HG03025 (cell line): Measurements from ENCODE around the gene CAPN12.
"Not testable (repeated sequence)": the region's sequence is repeated elsewhere in the genome, so short reads cannot be mapped to it uniquely, and the experiment has no call there.

Experiments used
- ATAC-seq: cut with Tn5 transposase; IDR thresholded peaks from one replicate; pipeline ENCODE4 v1.9.1; 2021; ENCODE audit warnings: mild to moderate bottlenecking, moderate library complexity; ENCODE audit not compliant: unreplicated experiment, low FRiP score

Gene CAPN12, protein sequence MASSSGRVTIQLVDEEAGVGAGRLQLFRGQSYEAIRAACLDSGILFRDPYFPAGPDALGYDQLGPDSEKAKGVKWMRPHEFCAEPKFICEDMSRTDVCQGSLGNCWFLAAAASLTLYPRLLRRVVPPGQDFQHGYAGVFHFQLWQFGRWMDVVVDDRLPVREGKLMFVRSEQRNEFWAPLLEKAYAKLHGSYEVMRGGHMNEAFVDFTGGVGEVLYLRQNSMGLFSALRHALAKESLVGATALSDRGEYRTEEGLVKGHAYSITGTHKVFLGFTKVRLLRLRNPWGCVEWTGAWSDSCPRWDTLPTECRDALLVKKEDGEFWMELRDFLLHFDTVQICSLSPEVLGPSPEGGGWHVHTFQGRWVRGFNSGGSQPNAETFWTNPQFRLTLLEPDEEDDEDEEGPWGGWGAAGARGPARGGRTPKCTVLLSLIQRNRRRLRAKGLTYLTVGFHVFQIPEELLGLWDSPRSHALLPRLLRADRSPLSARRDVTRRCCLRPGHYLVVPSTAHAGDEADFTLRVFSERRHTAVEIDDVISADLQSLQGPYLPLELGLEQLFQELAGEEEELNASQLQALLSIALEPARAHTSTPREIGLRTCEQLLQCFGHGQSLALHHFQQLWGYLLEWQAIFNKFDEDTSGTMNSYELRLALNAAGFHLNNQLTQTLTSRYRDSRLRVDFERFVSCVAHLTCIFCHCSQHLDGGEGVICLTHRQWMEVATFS

GRCh38 chr19:38744298-38744681 lies at the start of gene CAPN12:
CAPN12 (minus strand) TSS chr19:38744474; CDS start chr19:38744165, 309 bp downstream.
- no peak for ATAC-seq

DNA sequence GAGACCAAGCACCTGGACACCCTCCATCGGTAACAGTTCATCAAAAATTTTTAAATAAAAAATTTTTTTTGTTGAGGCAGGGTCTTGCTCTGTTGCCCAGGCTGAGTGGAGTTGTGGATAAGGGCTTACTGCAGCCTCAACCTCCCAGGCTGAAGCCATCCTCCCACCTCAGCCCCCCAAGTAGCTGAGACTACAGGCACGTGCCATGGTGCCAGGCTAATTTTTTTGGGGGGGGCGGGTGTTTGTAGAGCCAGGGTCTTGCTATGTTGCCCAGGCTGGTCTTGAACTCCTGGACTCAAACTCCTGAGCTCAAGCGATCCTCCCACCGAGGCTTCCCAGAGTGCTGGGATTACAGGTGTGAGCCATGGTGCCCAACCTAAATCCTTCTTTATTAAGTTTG lies 49.4 kb upstream of the CAPN12 start:
- ATAC-seq, result no peak

DNA sequence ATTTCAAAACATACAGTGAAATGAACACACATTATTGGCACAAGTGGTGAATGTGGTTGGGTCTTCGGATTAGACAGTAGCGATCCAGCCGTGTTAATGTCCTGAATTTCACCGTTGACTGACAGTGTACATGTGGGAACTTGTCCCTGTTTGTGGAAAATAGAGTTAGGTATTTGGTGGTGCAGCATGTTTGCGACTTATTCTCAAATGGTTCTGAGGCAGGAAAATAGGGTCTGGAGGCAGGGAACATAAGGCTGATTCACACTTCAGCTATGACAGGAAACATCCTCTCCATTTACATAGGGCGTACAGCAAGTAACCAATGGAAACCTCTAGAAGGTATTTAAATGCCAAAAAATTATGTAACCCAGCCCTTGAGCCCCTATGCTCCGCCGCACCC lies 48.9 kb upstream of the CAPN12 start:
- ATAC-seq, result no peak

- no peak for ATAC-seq
These were observed 48.2 kb upstream of the CAPN12 start for GRCh38 chr19:38792250-38793111.

DNA sequence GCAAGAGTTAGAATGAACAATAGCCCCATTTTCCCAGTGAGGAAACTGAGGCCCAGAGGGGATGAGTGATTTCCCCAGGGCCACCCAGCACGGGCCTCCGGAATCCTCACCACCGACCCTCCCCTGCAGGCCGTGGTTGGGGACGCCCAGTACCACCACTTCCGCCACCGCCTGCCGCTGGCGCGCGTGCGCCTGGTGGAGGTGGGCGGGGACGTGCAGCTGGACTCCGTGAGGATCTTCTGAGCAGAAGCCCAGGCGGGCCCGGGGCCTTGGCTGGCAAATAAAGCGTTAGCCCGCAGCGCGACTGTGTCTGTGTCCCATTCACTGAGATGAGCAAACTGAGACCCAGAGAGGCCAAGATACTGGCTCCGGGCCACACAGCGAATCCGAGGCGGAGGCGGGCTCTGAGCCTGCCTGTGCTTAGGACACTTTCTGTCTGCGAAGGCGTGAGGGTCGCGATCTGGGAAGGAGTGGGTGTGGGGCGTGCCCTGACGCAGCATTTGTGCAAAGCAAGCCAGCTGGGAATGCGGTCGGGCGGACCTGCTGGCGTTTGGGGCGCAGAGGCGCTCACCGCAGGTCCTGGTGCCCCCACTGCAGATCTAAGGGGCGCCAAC lies 47.3 kb upstream of the CAPN12 start:
- not testable (repeated sequence) for ATAC-seq

GRCh38 chr19:38790507-38791403 lies 46.5 kb upstream of the CAPN12 start:
- not testable (repeated sequence) for ATAC-seq

- no peak for ATAC-seq
These were observed 44.4 kb upstream of the CAPN12 start, which contains the start of gene LGALS7B for GRCh38 chr19:38788478-38789243. LGALS7B (plus strand) TSS chr19:38789200; CDS start chr19:38789227, 27 bp downstream.

- no peak for ATAC-seq
These were observed 42.4 kb upstream of the CAPN12 start for GRCh38 chr19:38786572-38787265.

- not testable (repeated sequence) for ATAC-seq
These were observed 41.8 kb upstream of the CAPN12 start for GRCh38 chr19:38786061-38786460.

DNA sequence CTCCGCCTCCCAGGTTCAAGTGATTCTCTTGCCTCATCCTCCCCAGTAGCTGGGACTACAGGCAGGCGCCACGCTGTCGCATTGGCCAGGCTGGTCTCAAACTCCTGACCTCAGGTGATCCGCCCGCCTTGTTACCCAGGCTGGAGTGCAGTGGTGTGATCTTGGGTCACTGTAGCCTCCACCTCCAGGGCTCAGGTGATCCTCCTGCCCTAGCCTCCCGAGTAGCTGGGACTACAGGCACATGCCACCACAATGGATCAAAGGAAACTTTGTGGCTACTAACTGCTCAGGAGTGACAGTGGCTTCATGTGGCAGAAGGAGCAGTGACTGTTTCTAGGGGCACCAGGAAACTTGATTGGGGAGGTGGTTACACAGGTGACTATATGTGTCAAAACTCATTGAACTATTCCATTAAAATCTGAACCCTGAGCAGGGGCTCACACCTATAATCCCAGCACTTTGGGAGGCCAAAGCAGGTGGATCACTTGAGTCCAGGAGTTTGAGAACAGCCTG lies 41.0 kb upstream of the CAPN12 start:
- no peak for ATAC-seq

DNA sequence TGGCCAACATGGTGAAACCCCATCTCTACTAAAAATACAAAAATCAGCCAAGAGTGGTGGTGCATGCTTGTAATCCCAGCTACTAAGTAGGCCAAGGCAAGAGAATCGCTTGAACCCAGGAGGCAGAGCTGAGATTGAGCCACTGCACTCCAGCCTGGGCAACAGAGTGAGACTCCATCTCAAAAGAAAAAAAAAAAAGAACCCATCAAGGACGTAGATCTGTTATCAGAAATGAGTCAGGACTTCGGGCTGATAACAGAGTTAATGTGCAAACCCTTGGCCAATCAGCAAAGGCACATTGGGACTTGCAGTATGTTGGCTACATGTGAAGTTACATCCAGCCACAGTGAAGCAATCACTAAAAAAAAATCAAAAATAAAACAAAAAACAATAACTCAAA lies 40.0 kb upstream of the CAPN12 start:
- ATAC-seq, result no peak

- ATAC-seq, result not testable (repeated sequence)
These were observed 37.9 kb upstream of the CAPN12 start for GRCh38 chr19:38782212-38782611.

- ATAC-seq, result no peak
These were observed 36.8 kb upstream of the CAPN12 start for GRCh38 chr19:38781058-38781457.

DNA sequence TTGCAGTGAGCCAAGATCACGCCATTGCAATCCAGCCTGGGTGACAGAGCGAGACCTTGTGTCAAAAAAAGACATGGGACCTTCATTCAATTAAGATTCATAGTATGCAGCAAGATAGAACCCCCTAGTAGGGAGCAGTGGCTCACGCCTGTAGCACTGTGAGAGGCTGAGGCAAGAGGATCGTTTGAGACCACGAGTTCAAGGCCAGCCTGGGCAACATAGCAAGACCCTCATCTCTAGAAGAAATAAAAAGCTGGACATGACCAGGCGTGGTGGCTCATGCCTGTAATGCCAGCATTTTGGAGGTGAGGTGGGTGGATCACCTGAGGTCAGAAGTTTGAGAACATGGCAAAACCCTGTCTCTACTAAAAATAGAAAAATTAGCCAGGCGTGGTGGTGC lies 36.2 kb upstream of the CAPN12 start:
- no peak for ATAC-seq

GRCh38 chr19:38778733-38779132 lies 34.5 kb upstream of the CAPN12 start:
- ATAC-seq, result no peak

DNA sequence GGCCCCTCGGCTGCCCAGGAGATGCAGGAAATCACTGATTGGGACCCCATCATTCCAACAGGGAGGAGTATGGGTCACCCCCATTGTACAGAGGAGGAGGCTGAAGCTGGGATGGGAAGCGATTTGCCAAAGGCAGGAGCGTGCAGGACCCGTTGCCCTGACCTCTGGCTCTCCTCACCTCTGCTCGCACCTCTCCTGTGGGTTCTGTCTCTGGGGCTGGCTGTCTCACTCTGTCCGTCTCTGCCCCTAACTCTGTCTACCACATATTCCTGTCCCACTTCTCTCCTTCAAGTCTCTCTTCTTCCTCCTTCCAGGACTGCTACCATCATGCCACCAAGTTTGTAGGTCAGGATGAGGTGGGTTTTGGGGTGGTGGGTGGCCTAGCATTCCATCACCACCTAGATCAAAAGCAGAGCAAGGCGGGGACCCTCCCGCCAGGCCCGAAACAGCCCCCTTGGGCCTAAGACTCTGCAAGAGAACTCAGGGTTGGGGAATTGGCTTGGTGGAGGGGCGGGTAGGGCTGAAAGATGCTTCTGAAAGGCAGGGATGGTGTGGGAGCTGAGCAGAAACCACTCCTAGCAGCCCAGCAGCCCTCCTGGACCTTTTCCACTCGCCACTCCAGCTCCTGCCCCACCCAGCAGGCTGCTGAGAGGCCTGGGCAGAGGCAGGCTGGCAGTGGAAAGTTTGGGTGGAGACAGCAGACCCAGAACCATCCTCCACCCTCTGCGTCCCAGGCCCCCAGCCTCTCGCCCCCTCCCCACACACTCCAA lies 30.1 kb upstream of the CAPN12 start:
- ATAC-seq, result no peak
